HG03139 (cell line): ENCODE data around the gene ZNF827.
A peak's percentile ranks its signal among the peaks of the same experiment; 100 is the strongest.

Experiments used
- ATAC-seq: cut with Tn5 transposase; IDR thresholded peaks from one replicate; pipeline ENCODE4 v1.9.1; 2021; ENCODE audit not compliant: unreplicated experiment

Gene ZNF827

DNA sequence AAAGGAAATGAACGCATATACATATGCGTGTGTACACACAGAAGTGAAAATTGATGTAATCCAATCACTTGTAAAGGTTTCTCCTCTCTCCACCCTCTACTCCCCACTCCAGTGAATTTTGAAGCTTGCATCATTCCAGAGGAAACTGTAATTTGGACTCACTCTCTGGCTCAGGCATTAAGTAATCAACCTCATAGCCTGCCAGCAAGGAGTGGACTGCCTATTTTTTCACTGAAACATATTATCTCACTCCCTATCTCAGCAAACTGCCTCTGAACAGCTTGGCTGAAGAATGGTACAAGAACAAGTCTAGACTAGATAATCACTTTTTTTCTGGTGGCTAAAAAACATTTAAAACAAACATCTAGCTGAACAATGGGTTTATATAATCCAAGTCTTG lies 134.5 kb downstream of the ZNF827 start:
- ATAC-seq, result no peak

DNA sequence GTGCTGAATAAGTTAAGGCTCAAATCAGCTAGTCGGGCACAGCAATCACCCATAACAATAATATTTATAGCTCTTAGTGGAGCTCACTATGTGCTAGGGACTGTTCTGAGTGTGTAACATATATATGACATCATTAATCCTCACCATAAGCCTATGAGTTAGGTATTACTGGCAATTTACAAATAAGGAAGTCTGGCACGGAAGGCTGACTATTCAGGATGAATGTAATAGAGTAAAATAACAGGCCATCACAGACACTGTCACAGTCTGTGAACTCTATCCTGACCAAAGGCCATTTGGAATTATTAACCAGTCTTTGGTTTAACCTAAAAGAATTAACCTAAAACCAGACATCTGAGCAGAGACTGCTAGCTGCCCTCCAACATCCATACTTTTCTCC lies 139.4 kb downstream of the ZNF827 start:
- ATAC-seq, result no peak

DNA sequence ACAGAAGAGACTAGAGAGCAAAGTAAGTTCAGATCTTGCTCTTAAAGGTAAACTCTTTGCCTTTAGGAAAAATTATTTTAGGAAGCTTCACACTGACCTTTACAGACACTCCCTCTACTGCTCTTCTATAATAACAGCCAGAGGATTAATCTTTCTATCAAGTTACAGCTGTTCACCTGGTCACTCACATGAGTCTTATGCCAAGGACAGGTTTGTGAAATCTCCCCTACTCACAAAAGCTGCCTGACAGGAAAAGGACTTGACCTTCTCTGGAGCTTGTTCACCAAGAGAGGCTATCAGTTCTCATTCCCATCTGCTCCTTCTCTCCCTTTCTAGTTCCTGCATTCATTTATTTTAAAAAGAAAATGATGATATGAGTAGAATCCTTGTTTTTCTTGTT lies 141.3 kb downstream of the ZNF827 start:
- no peak for ATAC-seq

DNA sequence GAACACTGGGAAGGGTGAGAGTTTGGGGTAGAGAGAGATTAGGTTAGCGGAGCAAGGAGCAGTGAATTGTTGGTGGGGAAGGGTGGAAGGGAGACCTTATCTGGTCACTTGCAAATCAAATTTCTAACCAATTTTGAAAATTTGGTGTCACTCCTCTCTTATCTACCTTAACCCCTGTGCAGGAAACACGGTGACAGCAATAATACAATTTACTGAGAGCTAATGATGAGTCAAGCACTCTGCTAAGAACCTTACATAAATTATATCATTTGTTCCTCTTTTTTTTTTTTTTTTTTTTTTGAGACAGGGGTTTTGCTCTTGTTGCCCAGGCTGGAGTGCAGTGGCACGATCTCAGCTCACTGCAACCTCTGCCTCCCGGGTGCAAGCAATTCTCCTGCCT lies 142.3 kb downstream of the ZNF827 start:
- no peak for ATAC-seq

DNA sequence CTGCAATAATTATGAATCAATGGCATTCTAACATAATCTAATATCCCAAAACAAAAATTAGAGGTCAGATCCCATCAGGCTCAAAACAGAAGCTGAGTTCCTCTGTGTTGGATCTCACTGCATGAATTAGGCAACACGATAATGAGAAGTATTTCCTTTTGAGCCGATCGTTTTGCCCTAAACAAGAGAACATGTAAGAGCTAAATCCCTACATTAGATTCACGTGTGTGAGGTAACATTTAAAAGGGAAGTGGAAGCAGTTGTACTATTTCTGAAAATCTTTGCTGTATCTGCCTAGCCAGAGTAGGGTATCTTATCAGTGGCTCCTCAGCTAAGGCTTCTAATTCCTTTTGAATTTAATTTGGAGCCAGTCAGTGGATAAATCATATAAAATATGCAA lies 143.1 kb downstream of the ZNF827 start:
- ATAC-seq, result no peak

DNA sequence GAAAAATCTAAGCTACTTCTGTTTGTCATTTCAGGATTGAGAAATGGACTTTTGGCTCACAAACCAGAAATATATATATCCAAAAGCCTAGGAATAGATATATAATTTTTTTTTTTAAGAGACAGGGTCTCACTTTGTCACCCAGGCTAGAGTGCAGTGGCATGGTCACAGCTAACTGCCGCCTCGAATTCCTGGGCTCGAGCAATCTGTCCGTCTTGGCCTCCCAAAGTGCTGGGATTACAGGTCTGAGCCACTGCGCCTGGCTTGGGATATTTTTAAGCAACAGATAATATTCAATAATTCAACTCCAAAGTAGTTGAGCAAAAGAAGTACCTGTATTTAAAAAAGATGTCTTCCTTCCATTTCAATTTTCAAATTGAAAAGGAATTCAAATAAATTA lies 146.2 kb downstream of the ZNF827 start:
- ATAC-seq, result no peak

DNA sequence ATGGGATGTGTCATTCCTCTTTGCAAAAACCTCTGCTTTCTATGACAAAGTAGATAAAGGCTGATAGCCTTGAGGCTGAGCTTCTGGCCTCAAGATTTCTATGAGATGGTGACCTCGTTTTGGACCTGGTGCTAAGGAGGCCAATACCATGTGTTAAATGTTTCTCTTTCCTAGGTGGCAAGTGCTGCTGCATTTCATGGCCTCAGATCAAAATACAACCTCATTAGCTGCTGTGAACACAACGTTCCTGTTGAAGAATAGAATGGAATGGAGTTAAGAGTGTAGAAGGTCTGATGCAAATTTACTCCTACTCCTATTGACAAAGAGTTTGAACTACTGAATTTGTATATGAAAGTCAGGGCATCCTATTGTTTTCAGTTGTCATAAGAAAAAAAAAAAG lies 146.6 kb downstream of the ZNF827 start:
- no peak for ATAC-seq

DNA sequence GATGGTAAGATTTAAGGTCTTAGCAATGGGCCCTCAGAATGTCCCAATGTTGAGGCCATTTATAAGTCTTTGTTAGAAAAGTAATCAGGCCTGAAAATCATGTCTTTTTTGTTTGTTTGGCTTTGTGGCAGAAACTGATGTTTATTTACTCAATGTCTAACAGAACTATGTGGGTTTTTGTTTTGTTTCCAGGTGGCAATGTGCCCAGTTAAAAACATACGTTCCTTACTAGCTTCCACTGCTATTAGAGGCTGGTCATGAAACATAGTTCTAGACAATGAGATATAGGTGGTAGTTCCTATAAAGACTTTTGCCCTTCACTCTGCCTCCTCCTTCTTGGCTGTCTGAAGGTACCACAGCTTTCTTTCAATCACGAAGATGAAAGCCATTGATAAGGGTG lies 149.9 kb downstream of the ZNF827 start:
- no peak for ATAC-seq

DNA sequence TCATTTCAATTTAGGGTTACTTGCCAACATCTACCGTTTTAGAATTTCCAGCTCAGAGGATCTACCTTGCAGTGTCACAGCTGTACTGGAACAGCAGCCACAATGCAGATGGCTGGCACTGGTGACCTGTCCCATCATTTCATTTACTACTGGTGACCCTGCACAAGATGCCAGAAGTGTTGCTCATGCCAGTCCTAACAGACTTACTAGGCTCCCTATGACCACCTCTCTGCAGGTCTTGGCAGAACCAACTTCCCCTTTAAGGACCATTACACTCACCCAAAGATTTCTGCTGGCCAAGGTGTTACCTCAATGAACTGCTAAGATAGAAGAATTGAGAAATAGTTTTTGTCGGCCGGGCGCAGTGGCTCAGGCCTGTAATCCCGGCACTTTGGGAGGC lies 151.8 kb downstream of the ZNF827 start:
- no peak for ATAC-seq

DNA sequence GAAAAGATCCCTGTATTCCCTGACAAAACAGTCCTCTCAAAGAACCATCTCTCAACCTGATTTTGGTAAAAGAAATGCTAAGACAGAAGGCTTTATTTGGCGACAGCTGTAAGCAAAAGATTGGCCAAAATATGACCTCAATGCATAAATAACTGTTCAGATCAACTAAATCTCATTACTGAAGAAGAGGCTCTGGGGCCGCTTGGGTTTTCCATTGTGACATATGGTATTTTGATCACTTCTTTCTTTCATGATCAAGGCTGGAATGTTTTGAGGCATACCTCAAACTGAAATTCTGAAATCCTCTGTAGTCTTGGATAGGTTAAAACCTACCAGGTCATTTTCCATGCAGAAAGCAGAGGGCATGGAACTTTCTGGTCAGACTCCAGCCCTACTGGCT lies 152.4 kb downstream of the ZNF827 start:
- no peak for ATAC-seq

DNA sequence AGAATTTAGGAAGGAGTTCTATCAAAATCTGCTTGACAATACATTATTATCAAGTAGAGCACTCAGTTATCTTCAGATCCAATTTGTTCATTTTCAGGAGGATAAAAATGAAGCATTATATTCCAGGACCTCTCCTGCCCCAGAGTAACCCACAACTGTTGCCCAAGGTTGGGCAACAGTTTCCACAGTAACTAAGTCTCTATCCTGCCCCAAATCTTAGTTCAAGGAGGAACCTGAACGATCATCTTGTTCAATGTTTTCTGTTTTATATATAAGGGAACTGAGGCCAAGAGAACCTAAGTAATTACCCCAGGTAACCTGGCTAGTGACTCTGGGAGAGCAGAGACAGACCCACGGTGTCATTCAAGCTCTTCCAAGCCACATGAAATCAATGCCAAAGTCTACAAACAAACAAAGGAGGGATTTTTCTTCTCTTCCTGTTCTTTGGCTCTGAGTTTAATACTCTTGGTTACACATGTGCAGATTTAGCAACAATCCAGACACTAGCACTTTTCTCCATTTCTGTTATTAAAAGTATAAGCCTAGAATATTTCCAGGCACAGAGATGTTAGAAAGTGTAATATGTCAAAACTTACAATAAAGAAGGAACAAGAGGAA lies 153.1 kb downstream of the ZNF827 start:
- no peak for ATAC-seq

DNA sequence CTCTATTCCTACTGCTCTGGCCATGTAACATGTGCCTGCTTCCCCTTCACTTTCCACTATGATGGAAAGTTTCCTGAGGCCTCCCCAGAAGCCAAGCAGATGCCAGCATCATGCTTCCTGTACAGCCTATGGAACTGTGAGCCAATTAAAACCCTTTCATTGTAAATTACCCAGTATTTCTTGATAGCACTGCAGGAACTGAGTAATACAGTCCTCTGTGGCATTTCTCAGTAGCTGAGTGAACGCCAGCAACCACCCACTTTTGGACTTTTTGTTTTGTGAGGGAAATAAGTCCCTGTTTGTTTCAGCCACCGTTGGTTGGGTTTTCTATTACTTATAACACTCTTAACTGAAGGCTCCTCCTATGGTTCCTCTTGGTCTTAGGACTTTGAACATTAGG lies 154.6 kb downstream of the ZNF827 start:
- no peak for ATAC-seq

DNA sequence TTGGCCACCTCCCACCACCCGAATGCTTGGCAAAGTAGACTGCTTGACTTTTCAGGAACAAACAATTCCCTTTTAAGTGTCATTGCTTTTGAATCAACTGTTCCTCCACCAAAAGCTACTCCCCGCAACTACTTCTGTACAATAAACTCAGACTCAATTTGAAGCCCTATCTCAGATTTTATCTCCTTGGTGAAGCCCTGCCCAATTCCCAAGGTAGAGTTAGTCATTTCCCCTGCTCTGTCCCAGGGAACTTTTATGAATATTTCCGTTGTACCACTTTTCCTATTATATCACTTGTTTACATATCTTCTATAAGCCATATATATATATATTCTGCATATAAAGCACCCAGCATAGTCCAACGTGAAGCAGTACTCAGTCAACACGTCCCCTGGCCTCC lies 155.9 kb downstream of the ZNF827 start:
- ATAC-seq, result no peak

DNA sequence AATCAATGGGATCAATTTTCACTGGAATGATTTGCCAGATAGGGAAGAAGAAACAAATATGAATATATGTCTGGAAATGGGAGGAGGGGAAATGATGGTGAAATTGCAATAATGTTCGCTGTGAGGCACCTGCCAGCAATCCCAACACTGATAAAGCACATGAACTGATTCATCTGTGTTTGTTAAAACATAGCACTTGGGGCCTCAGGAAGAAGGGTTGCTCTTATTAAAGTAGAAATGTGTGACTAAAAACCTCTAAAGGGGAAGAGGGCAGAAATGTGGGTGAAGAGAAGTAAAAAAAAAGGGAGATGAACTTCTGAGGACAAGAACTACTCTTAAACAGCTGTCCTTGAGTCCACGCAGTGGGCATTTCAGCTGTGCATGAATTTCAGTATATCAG lies 157.3 kb downstream of the ZNF827 start:
- no peak for ATAC-seq

DNA sequence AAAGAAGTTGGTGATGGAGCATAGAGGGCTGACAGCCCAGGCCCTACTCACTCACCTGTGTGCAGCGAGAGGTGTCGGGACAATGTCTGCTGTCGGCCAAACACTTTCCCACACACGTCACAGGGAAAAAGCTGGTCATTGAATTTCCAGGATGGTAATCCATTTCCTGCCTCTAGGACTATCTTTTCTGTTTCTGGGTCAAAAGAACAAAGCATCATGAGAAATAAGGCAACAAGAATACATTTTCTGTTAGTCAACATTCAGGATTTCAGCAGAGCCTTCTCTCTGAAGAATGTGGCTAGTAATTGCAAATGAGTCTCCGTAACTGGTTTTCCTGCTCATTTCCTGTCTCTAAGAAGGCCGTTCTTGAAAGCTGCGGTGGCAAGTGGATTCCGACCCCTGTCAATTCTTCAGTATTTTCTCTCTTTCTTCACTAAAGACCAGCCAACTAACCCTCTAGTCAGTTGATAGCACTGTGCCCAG lies 159.3 kb downstream of the ZNF827 start:
- no peak for ATAC-seq

DNA sequence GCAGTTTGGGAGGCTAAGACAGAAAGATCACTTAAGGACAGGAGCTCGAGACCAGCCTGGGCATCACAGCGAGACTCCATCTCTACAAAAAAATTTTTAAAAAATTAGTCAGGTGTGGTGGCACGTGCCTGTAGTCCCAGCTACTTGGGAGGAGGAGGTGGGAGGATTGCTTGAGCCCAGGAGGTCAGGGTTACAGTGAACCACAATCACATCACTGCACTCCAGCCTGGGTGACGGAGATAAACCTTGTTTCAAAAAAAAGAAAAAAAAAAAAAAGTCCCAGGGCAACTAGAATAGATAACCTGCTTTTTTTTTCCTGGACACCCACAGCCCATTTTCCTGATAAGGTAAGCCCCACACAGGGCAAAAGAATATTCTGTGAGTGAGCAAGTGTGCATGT lies 162.4 kb downstream of the ZNF827 start:
- ATAC-seq, result no peak

DNA sequence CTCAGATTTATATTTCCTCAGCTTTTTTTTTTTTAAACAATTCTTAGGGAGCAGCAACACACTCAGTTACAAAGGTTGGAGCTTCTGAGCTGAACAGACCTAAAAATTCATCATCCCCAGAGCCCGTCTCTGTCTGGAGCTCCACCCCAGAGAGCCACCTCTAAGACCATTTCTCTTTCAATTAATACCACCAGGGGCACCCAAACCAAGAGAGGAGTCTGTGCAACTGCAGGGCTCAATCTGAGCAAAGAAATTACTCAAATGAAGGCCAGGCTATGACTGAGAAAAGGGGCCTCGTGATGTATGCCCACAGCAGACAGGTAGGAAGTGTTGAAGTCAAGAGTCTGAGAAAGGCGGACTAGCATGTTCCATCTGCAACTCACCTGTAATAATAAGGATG lies 163.2 kb downstream of the ZNF827 start:
- no peak for ATAC-seq

DNA sequence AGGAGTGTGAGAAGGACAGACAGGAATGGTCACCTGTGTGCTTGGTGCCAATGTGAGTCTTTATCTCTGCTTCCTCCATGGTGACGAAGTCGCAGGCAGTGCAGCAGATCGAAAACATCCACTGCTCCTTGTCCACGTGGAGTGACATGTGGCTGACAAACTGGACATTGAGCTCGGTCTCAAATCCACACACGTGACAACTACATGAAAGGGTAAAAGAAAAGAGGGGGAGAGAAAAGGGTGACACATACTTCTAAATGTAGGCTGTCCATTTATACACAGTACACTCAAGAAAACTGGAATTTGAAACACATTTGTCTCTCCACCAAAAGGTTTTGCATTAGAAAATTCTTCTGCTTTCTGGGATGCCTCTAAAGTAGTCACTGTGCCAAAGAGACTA lies 164.2 kb downstream of the ZNF827 start:
- ATAC-seq, result no peak

DNA sequence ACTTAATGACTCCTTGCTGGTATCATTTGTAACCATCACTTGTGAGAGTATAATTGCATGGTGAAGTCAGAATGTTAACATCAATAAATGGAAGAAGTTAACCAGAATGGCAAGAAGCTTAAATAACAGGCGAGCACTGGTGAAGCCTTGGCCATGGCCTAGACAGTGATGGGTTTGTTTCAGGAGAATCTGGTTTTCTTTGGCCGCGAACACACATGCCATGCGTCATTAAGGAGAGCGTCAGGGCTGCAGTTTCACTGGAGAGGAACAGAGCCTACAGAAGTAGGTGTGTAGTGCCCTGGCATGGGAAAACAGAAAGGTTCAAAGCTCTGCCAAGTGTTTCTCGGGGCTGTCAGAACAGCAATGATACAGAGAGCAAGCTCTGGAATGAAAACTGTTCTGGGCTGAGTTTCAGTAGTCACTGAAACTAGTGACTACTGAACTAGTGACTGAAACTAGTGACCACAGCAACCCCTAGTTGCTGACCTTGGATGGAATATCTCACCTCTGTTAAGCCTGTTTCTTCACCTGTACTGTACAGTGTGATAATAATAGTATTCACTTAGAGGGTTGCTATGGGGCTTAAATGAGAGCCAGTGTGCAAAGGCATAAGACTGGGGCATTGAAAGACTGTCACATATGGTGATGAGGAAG lies 164.9 kb downstream of the ZNF827 start:
- peak; percentile 91 for ATAC-seq

DNA sequence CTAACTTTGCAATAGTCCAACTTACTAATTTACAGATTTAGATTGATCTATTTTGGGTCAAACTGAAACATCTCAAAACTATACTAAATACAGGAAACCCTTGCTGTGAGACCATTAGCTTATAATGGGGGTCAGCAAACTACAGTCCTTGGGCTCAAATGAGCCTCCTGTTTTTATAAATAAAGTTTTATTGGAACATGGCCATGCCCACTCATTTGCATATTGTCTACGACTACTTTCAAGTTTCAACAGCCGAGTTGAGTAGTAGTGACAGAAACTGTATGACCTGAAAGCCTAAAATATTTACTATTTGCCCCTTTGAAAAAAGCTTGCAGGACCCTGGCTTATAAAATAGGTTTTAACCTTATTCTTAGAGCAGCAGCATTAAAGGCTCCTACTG lies 166.3 kb downstream of the ZNF827 start:
- no peak for ATAC-seq

DNA sequence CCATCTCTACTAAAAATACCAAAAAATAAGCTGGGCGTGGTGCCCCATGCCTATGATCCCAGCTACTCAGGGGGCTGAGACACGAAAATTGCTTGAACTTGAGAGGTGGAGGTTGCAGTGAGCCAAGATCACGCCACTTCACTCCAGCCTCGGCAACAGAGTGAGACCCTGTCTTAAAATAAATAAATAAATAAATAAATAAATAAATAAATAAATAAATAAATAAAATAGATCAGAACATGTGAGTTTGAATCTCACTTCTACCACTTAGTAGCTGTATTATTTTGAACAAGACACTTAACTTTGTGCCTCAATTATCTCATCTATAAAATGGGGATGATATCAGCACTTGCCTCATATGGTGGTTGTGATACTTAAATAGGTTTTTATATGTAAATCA lies 168.5 kb downstream of the ZNF827 start:
- no peak for ATAC-seq

DNA sequence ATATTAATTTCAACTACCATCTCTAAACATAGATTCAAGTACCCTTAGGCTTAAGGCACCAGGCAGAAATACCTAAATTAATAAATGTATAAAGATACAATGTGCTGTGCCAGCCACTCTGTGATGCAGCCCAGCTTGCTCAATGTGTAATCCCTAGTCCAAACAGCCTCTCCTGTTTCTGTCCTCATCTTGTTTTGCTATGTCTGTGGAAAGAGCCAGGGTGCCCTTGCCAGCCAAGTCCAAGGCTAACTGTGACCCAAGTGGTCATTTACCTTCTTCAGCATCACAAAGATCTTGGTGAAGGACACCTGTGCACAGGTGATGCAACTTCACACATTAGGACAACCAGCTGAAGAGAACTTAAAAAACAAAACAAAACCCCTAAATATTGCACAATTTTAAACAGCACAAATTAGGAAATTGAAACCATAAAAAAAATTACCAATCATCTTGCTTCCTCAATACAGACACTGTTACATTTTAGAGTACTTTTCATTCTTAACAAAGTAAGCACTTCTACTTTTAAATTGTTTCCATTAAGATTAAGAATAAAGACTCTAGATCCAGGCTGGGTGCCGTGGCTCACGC lies 169.1 kb downstream of the ZNF827 start:
- no peak for ATAC-seq

DNA sequence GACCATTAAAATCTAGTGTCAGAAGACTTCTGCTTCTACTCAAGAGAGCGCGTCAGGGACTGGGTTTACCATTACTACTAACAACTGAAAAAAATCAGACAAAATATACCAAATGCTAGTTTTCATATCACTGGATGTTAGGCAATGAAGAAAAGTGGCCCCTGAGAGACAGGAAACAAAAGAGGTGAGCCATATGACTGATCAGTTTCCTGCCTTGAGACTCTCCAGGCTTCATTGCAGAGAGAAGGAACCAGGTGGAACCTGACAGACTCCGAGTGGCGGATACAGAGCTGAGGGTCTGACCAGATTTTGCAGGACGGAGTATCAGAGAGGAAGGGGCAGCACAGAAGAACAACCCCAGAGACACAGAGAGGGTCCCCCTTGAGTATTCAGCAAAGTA lies 172.3 kb downstream of the ZNF827 start:
- ATAC-seq, result no peak
